Activated CD8-positive, alpha-beta memory T cell treated with anti-CD3 and anti-CD28 coated beads, Interleukin-2, amount 50 U/mL, for 24 hours (primary cell): ENCODE results near the gene TMEM51.

Experiments
- DNase-seq: peaks from one replicate; pipeline ENCODE4 v3.0.0-alpha.2; 2020; ENCODE audit errors: extremely low read depth

Gene TMEM51

GRCh38 chr1:15177710-15178166 lies 24.2 kb downstream of the TMEM51 start:
- no peak for DNase-seq

GRCh38 chr1:15178571-15179484 lies 25.3 kb downstream of the TMEM51 start:
- DNase-seq, result no peak

GRCh38 chr1:15179485-15179883 lies 25.9 kb downstream of the TMEM51 start:
- no peak for DNase-seq

GRCh38 chr1:15180189-15180588 lies 26.6 kb downstream of the TMEM51 start:
- no peak for DNase-seq

- no peak for DNase-seq
Observed at GRCh38 chr1:15180945-15181523, 27.5 kb downstream of the TMEM51 start.

- no peak for DNase-seq
Observed at GRCh38 chr1:15181564-15181963, 28.0 kb downstream of the TMEM51 start.

GRCh38 chr1:15184436-15185241 lies 31.1 kb downstream of the TMEM51 start:
- no peak for DNase-seq

GRCh38 chr1:15185617-15186016 lies 32.1 kb downstream of the TMEM51 start:
- DNase-seq, result no peak

GRCh38 chr1:15186073-15186845 lies 32.7 kb downstream of the TMEM51 start:
- no peak for DNase-seq

GRCh38 chr1:15186846-15187151 lies 33.3 kb downstream of the TMEM51 start:
- no peak for DNase-seq

- DNase-seq, result no peak
Observed at GRCh38 chr1:15187175-15188129, 33.9 kb downstream of the TMEM51 start.

- no peak for DNase-seq
Observed at GRCh38 chr1:15188130-15188524, 34.6 kb downstream of the TMEM51 start.

- no peak for DNase-seq
Observed at GRCh38 chr1:15188678-15189077, 35.1 kb downstream of the TMEM51 start.

- no peak for DNase-seq
Observed at GRCh38 chr1:15189692-15190370, 36.3 kb downstream of the TMEM51 start.

GRCh38 chr1:15191267-15191666 lies 37.7 kb downstream of the TMEM51 start:
- DNase-seq, result no peak

GRCh38 chr1:15191770-15192169 lies 38.2 kb downstream of the TMEM51 start:
- no peak for DNase-seq

- no peak for DNase-seq
Observed at GRCh38 chr1:15192916-15193550, 39.5 kb downstream of the TMEM51 start.

- no peak for DNase-seq
Observed at GRCh38 chr1:15195420-15196052, 42.0 kb downstream of the TMEM51 start.

GRCh38 chr1:15196069-15196468 lies 42.5 kb downstream of the TMEM51 start:
- no peak for DNase-seq
